GM19238 (cell line): ENCODE results near the gene PHF21B.
"Not testable (repeated sequence)": the region's sequence is repeated elsewhere in the genome, so short reads cannot be mapped to it uniquely, and the experiment has no call there.

Experiments
- DNase-seq: peaks from one replicate; pipeline ENCODE4 v3.0.0; 2011; ENCODE audit warnings: low spot score; ENCODE audit not compliant: insufficient read length

Gene PHF21B

DNA sequence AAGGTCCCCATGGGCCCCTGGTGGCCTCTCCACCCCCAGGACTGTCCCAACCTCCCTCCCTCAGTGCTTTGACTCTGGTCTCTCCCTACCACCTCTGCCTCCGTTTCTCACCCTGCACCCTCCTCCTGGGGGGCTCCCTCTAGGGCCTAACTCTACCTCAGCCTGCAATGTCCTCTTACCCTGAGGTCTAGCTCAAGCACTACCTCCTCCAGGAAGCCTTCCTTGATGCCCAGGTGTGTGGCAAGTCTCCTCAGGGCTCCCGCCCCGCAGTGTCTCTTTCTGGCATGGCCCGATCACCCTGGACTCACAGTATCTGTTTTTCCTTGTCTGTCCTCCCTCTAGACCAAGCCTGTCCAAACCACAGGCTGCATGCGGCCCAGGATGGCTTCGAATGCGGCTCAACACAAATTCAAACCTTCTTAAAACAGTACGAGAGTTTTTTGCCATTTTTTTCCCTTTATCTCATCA is 90.8 kb downstream of the PHF21B start:
- no peak for DNase-seq

DNA sequence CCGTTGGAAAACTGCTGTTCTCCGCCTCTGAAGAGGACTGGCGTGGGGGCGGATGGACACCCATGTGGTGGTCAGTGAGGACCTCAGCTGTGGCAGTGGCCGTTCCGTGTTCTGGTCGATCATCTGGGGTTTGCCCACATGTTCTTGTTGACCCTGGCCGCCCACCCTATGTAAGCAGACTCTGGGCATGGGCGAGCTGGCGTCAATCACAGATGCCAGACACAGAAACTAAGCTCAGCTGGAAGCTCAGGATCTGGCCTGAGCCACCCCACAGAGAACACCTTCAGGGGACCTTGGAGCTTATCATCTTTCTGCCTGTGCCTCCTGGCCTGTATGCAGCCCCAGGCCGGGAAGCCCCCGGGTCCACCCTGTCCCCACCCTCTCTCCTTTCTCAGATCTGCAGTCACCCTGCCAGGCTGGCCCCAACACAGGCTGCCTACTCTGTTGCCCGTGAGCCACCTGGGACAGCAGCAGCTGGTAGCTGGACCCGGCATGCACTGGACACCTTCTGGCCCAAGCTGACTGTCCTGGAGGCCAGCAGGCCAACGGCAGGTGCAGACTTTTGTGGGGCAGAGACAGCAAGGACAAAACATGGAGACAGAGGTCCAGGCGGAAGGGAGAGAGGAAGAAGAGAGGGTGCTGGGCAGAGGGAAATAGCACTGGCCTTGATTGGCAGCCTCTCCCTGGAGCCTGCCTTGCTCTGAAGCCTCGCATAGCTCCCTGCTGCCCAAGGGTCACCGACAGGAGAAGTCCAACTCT is 91.5 kb downstream of the PHF21B start:
- DNase-seq: no peak

DNA sequence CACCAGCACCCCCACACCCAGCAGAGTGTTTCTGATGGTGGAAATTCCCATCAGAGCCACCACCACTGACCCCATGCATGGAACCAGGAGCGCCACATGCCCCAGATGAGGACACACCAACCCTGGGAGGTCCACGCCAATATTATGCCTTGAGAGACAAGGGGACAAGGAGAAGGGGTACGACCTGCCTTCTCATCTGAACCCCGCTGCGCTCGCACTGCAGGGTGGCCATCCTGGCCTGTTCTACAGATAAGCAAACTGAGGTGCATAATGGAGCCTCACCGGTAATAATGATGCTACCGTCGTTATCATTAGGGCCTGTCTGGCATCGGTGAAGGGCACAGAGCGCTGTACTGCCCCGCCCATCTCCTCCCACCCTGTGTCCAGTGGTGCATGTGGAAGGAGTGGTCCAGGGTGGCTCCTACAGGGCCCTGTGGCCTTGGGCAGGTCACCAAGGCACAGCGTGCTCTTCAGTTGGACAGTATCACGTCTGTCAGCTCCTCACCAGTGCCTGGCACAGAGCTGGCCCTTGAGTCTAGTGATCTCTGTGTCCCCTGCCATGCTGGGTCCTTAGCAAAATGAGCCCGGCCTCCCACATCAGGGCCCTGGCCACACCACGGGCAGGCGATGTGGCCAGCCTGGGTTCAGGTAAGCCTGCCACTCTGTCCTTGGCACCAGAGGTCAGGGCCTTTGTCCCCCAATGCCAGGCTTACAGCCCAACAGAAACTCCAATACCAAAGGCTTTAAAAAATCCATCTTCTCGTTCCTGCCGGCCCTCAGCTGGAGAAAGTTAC is 92.2 kb downstream of the PHF21B start:
- DNase-seq: no peak

GRCh38 chr22:44916281-44917231 is 93.2 kb downstream of the PHF21B start:
- no peak for DNase-seq

DNA sequence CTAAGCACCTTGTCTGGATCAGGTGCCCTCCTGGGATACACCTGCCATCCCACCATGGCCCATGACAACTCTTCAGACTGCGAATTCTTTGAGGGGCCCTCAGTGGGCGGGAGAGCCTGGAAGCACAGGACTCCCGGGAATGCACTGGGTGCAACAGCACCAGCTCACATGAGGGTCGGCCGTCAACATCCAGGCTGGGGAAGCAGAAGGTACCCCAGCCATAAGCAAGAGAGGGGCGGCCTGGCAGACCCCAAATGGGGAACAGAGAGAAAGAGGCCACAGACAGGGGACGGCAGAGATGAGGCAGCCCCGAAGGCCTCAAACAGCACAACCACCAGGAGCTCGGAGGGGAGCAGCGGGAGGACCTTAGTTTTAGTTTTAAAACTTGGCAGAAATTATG is 94.4 kb downstream of the PHF21B start:
- DNase-seq: no peak

- no peak for DNase-seq
Measured at GRCh38 chr22:44914026-44914721, 95.6 kb downstream of the PHF21B start.

GRCh38 chr22:44913198-44913983 is 96.4 kb downstream of the PHF21B start:
- no peak for DNase-seq

DNA sequence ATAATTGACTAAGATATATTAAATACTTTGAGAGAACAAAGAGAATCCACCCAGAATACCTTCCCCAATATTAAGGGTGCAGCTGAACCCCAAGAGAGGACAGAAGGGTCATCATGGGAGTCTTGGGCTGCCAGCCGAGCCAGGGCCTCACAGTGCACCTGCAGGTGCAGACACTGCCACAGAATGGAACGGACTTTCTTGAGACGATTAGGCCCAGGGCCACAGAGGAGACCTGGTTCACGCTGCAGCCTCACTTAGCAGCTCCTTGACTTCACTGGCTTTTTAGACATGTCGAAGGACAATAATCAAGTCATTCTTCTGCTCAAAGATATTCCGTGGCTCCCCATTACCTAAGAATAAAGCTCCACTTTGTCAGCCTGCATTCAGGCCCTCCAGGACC is 100.6 kb downstream of the PHF21B start:
- DNase-seq: no peak

- DNase-seq: no peak
Measured at GRCh38 chr22:44907765-44908737, 101.8 kb downstream of the PHF21B start.

GRCh38 chr22:44906999-44907644 is 102.7 kb downstream of the PHF21B start:
- DNase-seq: no peak

DNA sequence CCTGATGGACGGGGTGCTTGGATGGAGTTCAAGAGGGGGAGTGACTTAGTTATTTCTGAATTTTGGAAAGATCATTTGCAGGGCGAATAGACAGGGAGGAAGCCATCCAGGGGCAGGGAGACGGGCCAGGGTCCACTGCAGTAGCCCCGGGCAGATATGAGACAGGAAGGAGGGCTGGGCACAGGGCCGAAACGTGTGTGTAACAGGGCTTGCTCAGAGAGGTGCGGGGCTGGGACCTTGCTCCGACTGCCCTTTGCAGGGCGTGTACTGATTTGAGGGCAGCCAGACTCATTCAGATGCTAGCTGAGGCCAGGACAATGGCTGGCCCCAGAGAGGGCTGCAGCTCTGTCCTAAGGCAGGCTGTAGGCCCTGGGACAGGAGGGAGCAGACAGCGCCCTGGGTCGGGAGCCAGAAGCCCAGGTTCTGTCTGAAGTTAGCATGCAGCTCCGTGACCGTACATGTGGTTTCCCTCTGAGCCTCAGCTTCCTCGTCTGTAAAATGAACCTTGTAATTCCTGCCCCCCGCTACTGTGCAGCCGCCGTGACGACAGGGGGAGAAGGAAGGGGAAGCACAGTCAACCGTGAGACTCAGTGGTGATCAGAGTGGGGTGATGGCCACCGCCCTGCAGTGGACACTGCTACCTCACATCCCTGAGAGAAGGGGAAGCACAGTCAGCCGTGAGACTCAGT is 103.4 kb downstream of the PHF21B start:
- DNase-seq: no peak

DNA sequence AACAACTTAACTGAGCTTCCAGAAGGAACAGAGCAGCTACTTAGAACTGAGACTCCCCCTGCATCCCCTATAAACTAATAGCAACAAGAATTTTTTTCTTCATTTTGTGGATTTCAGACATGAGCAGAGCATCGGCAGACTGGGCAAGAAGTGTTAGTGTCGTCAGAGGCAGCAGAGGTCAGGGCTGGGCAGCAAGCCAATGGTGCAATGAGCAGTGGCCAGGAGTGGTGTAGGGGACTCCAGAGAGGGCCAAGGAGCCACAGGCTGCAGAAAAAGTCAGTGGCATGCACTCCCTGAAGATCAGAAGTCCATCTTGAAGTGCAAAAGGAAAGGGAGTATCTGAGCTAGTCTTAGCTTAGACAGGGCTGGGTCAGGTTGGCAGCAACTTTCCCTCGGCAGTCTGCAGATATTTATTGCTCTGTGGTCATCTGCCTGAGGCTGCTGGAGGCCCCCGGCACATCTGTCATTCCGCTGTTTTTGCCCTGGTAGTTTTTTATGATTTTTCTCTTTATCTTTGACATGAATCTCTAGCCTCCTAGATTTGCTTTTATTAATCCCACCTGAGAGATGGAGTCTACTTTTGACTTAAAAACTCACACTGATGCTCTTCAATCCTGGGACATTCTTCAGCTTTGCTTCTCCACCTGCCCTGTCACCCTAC is 105.2 kb downstream of the PHF21B start:
- not testable (repeated sequence) for DNase-seq

DNA sequence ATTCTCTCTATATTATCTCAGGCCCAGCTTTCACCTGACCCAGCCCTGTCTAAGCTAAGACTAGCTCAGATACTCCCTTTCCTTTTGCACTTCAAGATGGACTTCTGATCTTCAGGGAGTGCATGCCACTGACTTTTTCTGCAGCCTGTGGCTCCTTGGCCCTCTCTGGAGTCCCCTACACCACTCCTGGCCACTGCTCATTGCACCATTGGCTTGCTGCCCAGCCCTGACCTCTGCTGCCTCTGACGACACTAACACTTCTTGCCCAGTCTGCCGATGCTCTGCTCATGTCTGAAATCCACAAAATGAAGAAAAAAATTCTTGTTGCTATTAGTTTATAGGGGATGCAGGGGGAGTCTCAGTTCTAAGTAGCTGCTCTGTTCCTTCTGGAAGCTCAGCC is 106.6 kb downstream of the PHF21B start:
- DNase-seq: not testable (repeated sequence)

DNA sequence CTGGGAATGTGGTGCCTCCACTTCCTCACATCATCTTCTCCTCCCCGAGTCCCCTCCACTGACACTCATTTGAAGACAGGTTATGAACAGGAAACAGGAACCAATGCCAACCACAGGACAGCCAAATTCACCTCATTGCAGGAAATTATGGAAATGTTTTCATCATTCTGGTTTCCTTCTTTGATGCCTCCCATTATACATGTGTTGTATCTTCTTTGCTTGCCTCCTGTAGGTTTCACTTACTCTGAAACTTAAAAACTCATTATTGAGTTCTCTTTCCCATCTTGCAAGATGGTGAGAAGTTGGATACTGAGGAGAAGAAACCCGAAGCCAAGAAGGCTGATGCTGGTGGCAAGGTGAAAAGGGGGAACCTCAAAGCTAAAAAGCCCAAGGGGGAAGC is 108.5 kb downstream of the PHF21B start:
- DNase-seq: no peak

GRCh38 chr22:44898236-44898635 is 111.6 kb downstream of the PHF21B start:
- DNase-seq: no peak

GRCh38 chr22:44895296-44896055 is 114.3 kb downstream of the PHF21B start:
- DNase-seq: no peak

GRCh38 chr22:44894782-44895181 is 115.0 kb downstream of the PHF21B start:
- no peak for DNase-seq
